Stimulated activated CD8-positive, alpha-beta memory T cell treated with anti-CD3 and anti-CD28 coated beads, Interleukin-15, amount 100 ng/mL, for 4 hours (primary cell): ENCODE data around the gene LDAH.

Experiments used
- DNase-seq, 2 donors: peaks; one replicate each; pipeline ENCODE4 v3.0.0-alpha.2; 2020; ENCODE audit warnings: low read depth in 2 of 2

The LDAH gene

DNA sequence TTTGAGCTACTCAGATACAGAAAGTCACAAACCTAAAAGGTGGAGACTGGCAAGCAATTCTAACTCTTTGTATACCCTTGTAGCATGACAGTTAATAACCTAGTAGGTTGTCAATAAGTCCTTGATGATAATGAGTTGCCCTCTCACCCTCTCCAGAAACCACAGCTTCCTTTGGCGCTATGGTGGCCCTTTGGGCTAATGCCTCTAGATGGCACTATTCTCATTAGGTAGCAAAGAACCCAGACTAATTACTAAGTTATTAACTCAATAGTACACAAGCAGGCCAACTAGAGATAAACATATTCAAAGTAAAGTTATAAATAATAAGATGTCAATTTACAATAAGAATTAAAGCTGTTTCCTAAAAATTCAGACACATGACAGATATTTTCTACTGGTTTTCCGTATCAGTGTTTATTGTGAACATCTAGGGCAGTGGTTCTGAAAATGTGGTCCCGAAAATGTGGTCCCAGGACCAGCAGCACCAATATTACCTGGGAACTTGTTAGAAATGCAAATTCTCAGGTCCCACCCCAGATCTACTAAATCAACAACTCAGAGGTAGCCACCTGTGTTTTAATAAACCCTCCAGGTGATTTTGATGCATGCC lies 41.1 kb downstream of the LDAH start:
- no peak for DNase-seq

DNA sequence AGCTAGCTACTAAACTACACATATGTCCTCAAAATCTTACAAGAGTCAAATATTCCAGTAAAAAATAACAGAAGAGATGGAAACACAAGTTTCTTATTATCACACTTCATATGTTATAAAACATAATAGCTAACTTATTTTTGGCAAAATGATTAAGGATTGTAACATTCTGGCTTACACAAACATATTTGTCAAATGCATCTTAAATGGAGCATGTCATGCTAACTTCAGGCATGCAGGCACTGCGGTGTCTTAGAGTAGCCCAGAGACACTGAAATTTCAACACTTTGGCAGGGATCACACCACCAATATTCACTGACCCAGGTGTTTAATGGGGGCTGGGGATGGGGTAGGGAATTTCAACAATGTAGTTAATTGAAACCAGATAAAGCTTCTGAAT lies 51.6 kb downstream of the LDAH start:
- DNase-seq, result no peak

DNA sequence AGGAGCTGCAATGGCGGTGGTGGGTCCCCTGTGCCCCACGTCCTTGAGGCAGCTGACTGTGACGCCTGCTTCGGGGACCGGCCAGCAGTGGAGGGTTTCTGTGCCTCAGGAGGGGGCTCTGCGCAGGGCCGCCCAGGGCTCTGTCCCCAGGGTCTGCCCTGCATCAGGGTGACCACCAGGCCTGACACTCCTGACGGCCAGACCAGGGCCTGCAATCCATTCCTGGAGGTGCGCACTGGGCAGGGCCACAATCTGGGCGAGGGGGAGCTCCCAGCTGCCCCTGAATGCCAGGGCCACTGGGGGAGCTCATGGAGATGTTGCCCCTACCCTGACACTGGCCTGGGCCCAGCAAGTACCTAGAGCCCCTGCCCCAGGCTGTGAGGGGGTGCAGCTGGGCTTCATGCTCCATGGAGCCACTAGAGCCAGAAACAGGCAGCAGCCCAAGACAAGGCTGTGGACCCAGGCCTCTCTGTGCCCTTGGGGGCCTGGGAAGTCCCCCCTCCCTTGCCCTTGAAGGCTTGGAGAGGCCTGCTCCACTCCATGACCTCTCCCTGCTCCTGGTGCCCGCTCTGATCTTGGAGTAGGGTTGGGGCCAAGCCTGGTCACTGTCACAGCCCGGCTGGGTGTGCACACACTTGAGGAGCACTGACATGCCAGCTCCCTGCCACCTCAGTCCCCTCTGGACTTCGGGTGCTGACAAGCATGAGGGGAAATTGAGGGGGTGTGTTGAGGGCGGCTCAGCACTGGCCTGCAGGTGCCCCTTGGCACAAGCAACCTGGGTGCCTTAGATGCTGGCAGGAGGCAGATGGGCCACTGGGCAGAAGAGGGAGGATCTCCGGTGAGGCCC lies 55.9 kb downstream of the LDAH start:
- DNase-seq, result no peak

DNA sequence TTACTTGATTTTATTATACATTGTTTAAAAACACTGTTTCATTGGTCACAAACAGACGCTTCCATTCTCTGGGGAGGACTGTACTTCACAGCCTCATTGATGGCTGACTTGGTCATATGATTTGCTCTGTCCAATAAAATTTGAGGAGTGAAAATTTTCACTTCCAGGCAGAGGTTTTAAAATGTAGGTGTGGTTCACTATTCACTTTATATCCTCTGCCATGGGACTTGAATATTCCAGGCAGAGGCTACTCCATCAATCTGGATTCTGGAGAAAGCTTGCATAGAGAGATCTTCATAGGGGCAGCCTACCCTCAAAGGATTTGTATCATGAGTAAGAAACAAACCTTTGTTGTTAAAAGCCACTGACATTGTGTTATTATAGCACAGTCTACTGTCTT lies 56.7 kb downstream of the LDAH start:
- no peak for DNase-seq

DNA sequence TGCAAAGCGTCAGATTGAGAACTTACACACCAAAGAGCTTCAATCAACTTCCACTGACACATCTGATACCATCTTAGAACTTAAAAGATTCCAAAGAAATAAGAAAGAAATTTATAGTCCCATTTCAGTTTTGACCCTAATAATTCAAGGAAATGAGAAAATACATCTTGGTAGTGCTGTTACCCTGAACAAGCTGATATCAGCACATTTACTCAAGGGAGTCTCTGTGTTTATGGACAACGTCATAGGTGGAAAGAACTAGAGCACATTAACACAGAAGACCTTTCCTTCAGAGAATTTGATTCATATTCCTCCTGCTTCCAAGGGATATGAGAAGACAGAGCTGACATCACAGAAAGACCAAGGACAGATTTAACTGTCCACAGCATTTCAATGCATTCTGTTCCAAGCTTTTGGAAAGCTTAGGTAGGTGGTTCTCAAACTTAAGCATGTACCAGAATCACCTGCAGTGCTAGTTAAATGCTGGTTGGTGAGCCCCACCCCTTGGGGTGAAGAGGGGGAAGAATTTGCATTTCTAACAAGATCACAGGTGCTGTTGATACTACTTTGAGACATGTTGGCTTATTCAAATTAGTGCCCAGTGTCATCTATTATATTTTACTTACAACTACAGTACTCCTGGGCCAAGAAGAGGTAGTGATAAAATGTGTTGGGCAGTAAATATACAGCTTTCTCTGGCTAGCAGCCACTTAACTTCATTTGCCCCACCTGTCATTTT lies 59.8 kb downstream of the LDAH start:
- DNase-seq, result no peak

DNA sequence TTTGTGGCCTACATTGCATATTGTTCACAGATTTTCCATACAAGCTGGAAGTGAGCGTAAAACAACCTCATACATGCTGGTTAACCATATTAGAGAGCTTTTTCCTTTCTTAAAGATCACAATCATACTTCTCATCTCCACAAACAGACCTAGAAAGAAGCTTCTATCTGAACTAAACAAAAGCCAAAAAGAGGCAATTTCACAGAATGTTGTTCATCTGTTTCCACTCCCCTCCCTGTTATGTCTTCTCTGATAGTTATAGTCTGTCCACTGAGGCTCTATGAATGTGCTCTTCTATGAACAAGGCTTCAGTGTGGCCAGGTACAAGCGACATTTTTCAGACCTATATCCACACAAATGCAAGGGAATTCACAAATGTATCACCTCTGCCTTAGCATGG lies 63.4 kb downstream of the LDAH start:
- no peak for DNase-seq

DNA sequence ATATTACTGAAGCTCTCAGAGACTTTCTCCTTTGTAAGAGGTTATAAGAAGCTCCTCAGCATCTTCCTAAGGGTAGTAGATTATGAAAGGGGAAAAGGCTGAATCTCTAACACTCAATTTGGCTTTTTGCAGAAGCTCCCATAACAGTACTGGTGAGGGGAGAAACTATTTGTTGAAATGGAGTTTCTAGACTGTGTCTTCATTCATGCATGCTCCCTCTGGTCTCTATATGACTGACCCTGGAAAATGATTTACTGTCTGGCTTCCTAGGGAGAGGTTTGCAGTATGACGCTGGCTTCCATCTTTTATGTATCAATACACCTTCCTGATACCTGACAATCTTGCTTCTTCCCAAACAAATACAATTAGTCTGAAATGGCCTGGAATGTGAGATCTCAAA lies 63.9 kb downstream of the LDAH start:
- DNase-seq, result no peak

DNA sequence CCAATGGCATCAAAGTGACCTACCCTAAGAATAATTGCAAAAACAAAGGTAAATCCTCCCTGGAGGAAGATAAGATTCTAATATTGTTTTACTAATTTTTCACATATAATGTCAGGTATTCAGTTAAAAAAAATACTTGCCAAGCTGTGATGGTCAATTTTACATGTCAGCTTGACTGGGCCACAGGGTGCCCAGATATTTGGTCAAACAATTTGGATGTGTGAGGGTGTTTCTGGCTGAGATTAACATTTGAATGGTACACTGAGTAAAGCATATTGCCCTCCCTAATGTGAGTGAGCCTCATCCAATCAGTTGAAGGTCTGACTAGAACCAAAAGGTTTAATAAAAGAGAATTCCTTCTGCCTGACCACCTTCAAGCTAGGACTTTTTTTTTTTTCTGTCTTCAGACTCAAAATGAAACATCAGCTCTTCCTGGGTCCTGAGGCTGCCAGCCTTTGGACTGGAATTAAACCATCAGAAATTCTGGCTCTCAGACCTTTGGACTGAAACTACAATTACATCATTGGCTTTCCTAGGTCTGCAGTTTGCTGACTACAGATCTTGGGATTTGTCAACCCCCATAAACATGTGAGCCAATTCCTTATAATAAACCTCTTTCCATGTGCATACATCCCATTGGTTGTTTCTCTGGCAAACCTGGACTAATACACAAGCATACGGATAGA lies 65.4 kb downstream of the LDAH start:
- no peak for DNase-seq

DNA sequence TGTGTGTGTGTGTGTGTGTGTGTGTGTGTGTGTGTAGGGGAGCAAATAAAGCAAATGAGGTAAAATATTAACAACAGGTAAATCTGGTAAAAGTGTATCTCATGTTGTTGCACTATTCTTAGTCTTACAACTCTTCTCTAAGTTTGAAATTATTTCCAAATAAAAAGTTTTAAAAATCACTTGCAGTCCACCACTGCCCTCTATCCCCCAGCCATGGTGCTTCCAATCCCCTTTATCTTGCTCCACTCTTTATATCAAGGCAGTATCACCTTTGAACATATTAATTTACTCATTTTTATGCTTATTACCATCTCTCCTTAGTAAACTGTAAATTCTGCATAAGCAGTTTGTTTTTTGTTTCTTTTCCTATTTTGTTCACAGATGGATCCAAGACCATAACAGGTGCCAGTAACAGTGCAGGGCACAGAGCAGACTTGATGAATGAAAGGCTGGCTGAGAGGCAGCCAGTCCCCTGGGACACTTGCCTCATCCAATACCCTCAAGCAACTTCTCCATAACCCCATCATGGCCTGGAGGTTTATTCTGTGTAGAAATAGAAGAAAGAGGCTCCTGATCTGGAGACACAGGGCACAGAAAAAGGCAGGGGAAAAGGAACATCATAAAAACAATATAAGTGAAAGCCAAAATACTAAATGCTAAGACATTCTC lies 67.6 kb downstream of the LDAH start:
- no peak for DNase-seq

DNA sequence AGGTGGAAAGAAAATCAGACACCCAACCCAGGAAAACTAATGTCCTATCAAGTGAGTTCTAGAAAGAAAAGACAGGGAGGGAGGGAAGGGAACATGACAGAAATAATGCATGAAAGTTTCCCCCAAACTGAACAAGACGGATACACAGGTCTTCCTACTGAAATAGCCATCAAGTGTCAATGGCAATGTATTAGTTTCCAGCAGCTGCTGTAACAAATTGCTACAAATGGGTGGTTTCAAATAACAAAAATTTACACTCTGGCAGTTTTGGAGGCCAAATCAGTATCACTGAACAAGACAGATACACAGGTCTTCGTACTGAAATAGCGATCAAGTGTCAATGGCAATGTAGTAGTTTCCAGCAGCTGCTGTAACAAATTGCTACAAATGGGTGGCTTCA lies 70.6 kb downstream of the LDAH start:
- no peak for DNase-seq

DNA sequence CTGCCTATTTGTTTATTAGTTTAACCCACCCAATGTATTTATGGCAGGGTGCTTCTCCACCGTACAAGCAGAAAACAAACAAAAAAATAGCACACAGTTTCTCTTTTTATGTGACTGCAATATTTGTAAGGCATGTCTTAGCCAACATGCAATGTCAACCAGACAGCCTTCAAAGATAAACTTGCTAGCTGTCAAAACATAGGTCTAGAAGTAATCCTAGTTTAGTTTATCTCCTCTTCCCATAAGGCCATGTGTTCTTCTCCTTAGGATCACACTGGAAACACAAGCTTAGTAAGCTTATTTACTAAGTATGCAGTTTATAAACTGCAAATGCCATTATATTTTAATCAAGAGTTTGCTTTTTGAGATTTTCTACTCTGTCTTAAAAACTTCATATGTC lies 75.6 kb downstream of the LDAH start:
- no peak for DNase-seq

DNA sequence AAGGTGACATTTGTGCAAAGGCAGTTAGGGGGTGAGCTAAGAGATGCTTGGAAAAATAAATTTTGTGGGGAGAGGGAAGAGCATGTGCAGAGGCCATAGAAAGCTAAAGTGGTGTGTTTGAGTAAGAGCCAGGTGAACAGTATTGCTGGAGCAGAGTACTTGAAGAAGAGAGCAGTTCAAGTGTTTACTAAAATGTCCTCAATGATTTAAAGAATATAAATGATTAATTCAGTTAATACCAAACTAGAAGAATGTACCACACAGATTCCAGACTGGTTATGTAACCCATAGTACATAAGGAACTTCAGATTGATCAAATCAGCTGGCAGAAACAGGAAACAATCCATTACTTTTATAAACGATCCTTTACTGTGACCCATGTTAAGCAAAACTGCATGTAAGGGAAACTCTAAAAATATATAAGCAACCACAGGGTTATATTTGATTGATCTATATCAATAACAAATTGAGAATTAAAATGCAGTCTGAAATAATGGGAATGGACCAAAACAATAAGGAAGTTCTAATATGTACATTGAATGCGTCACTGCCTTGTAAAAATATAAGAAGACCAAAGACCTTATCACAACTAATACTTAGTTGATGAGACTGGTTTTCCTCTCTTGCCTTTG lies 76.9 kb downstream of the LDAH start:
- DNase-seq, result no peak

DNA sequence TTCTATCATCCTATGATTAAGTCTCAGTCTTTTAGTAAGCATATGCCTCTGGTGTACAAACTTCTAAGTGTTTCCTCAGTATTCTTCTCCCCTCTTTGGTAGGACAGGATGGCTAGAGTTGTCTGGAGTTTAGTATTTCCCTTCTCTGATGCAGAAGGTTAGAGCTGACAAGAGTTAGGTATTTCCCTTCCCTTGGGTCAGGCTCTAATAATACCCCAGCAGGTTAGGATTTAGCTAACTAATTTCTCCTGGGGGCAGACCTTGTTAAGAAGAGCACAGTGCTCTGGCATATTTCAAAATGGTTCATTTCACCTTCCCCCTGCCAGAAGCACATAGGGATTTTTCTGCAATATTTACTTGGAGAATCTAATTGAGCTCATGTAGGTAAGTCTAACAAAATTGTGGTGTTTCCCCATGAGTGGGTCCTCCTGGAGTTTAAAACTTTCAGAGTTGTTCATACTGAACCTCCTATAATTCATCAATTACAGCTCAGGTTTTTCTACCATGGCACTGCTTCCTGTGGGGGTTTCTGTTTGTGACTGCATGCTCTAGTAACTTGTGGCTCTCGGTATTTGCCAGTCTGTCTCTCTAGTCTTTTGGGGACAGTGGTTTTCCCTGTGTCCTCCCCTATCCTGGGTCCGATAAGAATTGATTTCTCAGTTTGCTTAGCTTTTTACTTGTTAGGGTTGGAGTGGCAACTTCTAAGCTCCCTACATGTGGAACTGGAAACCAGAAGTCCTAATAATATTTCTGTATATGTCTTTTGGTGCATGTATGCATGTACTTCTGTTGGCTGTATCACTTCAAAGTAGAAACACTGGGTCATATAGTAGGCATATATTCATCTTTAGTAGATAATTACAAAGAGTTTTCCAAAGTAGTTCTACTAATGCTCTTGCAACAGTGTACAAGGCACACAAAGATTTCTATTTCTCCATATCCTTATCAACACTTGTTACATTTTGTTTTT lies 78.2 kb downstream of the LDAH start:
- no peak for DNase-seq

DNA sequence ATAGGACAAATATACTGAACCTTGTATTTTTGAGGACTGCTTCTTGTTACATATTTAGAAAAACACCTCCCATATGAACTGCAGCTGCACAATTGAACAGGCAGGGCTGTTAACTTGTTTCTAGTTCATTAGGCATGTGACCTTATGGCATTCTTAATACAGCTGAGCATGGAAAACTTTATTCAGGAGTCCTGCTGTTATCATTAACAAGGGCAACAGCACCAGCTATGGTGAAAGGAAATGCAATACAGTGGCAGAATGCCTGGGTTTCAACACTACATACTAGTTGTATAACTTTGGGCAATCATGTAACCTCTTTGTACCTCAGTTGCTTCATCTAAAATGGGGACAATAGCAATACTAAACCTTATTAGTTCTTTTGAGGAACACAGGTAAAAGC lies 84.1 kb downstream of the LDAH start:
- DNase-seq, result no peak

DNA sequence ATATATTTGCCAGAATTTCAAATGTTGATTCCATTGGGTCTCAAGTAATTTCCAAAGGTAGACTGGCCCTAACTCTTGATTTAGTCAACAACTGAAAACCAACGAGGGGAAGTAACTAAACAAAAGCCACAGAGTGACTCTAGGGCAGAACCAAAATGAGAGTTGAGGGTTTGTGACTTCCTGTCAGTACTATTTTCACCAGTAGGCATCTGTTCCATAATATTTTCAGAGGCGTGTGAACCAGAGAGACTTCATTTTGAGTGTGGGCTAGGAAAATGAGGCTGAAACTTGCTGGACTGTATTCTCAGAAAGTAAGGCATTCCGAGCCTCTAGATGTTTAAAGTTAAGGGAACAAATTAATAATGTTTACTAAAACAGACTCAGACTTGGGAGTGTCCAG lies 85.4 kb downstream of the LDAH start:
- DNase-seq, result no peak

DNA sequence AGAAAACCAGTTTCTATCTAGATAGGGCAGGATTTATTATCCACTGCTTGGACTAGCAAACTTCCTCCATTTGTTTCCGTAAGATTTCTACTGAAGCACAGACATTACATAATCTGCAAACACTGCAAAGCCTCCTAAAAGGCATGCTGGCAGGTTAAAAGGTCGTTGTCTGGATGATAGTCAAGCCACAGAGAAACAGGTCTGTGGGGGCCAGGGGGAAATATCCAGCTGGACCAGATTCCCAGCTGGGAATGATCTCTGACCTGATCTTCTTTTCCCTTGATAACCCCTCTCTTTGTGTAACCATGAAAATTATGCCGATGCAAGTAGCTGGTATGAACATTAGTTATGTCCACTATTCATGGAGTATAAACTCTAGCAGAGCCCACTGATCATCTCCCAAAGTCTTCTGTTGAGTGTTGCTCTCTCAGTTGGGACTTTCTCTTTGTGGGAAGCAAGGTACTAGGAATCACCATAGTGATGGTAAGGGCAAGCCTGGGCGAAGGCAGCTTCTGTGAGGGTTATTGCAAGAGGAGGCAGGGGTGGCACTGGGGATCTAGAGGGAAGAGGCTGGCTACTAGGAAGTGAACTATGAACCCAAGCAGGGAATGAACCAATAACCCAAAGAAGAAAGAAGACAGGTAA lies 94.7 kb downstream of the LDAH start:
- no peak for DNase-seq

DNA sequence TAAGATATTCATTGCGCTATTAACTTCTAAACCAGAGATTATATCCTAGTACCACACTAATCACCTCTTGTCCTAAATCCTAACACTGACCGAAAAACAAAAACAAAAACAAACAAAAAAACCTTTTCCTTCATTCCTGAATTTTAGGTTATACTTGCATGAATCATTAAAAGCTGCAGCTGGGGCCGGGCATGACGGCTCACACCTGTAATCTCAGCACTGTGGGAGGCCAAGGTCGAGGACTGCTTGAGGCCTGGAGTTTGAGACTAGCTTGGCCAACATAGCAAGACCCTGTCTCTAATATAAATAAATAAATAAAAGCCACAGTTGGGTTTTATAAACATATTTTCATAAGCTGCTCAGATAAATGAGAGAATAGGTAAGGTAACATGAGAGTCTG lies 96.0 kb downstream of the LDAH start:
- no peak for DNase-seq

DNA sequence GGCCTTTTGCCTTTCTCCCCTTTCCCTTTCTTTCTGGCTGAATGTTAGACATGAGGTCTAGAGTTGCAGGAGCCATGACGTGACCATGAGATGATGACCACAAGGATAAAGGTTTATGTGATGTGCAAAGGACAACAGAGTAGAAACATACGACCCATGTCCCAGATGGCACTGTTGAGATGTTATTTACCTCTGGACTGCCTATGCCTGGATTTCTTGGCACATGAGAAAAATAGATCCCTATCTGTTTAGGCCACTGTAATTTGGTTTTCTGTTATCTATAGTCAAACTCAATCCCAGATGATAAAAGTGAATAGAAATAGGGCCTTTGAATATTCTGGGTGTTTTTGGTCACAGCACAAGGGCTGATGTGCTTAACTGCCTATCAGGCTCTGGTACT lies 97.1 kb downstream of the LDAH start:
- no peak for DNase-seq

DNA sequence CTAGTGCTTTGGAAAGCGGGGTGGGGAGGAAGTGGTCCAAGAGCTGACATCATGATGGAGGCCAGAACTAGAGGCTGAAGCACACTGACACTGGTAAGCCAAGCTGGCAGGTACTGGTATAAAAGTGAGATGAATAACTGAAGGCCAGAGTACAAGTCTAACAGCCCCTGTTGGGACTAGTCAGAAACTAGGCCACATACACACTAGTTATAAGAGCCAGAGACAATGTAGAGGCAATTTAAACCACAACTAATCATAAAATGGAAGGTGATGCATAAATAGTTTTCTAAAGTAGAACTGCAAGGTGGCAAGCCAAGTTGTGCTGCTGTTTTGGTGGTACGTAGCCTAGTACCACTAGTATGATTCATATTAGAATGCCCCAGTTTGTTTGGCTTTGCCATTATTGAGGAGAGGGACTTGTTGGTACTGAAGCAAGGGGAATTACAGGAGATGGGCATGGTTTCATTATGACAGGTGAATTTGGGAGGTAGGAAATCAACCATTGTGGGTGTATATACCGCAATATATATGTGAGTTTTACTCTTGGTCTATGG lies 98.3 kb downstream of the LDAH start:
- DNase-seq, result no peak
